Activated CD4-positive, alpha-beta T cell treated with anti-CD3 and anti-CD28 coated beads, Interleukin-2, amount 50 U/mL, for 4 hours (primary cell): ENCODE data around the gene KCNMA1.
"Not testable (repeated sequence)": the region's sequence is repeated elsewhere in the genome, so short reads cannot be mapped to it uniquely, and the experiment has no call there.

Experiments used
- DNase-seq, 2 experiments: peaks; one replicate each; pipeline ENCODE4 v3.0.0-alpha.2; 2020

KCNMA1 gene

GRCh38 chr10:77357185-77357584 lies 280.4 kb downstream of the KCNMA1 start:
- no peak for DNase-seq

GRCh38 chr10:77355844-77356243 lies 281.8 kb downstream of the KCNMA1 start:
- DNase-seq, result no peak

DNA sequence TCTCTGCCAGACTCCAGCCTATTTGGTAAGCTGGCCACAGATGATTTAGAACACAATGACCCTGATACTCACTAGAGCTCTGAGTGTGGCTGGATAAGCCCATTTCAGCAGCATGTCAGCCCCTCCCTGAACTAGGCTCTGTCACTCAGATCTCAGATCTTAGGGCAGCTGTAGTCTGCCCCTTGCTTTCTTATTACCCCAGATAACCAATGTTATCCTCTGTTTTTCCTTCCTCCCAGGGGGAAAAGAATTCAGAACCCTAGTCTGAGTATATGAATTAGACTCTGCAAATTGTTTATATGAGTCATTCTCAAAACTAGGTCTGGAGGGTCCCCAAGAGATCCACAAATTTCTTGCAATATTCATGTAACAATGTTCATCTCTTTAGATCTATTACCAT lies 286.2 kb downstream of the KCNMA1 start:
- no peak for DNase-seq

DNA sequence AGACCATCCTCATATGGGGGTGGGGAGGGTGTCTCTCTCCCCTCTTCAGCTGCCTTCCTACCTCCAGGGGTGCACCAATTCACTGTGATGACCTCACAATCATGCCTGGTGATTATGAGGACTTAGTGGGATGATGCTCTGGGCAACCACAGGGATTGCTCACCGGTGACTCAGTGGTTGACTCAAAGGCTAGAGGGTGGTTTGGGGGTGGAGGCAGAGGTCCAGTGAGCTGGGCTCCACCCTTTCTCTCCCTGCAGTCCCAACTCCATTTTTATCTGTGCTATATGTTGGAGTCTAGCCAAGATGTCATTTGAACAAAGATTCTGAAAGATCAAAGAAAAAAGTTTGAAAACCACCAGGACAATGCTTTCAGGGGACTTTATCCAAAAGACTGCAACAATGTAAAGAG lies 286.9 kb downstream of the KCNMA1 start:
- DNase-seq, result no peak

GRCh38 chr10:77350134-77350533 lies 287.5 kb downstream of the KCNMA1 start:
- no peak for DNase-seq

- no peak for DNase-seq
Observed at GRCh38 chr10:77349226-77349625, 288.4 kb downstream of the KCNMA1 start.

DNA sequence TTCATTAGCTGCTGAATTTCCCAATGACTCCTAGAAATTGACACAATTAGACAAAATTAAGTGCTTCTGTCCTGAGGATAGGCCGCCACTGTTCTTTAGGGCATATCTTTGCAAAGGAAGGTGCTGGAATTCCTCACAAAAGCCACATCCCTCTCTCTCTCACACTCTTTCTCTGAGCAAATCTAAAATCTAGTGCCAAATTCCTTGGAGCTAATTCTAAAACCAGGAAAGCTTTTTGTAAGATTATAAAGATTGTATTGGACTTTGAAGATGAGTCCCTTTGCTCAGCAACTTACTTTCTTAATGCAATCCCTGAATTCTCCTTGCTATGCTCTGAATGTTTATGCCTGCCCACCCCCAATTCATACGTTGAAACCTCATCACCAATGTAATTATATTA lies 288.9 kb downstream of the KCNMA1 start:
- DNase-seq, result no peak

GRCh38 chr10:77348082-77348481 lies 289.5 kb downstream of the KCNMA1 start:
- DNase-seq, result no peak

GRCh38 chr10:77347052-77347451 lies 290.6 kb downstream of the KCNMA1 start:
- no peak for DNase-seq

DNA sequence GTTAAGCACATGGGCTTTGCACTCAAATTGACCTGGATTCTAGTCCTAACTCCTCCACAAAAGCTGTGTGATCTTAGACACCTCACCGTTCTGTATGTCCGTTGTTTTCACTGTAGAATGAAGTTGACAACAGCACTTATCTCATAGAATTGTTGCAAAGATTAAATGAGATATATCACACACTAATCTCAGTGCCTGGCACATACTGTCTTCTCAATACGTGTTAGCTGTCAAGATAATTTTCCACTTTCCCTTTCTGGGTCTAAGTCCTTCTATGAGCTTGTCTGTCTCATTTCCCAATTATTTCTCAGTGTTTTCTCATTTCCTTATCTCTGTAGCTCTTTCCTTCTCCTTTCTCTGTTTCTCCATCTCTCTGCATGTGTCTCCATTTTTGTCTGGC lies 296.6 kb downstream of the KCNMA1 start:
- no peak for DNase-seq

- not testable (repeated sequence) for DNase-seq
Observed at GRCh38 chr10:77339872-77340271, 297.7 kb downstream of the KCNMA1 start.

DNA sequence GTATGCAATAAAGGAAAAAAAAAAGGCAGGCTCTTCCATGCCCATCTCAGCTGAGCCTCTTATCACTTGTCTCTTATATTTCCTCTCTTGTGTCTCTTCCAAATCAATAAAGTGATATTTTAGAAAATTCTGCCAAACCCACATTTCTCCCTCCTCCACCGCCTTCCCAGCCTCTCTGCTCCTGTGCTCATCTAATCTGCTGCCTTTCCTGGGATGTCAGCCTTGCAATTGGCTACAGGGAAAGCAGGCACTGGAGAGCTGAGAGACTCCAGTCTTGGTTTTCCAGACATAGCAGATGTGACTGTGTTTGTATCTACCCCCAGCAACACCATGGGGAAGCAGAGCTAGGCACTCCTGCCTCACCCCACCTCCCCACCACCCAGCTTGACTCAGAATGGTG lies 298.4 kb downstream of the KCNMA1 start:
- DNase-seq, result no peak

DNA sequence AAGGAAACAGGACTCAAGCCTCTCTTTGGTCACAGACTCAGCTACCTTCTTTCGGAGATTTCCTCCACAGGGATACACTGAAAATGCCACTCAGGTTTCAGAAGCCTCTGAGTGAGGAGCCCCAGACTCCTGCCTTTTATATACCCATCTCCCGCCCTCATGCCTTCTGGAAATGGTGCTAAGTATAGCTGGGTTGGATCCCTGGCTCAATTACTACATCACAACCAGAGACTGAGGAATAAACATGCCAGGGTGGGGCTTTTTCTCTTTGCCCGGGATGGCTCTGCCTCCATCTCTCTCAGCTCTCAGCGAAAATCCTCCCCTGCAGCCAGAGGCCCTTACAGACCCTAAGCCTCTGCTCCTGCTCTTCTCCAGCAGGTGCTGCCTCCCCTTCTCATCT lies 299.5 kb downstream of the KCNMA1 start:
- DNase-seq, result no peak

DNA sequence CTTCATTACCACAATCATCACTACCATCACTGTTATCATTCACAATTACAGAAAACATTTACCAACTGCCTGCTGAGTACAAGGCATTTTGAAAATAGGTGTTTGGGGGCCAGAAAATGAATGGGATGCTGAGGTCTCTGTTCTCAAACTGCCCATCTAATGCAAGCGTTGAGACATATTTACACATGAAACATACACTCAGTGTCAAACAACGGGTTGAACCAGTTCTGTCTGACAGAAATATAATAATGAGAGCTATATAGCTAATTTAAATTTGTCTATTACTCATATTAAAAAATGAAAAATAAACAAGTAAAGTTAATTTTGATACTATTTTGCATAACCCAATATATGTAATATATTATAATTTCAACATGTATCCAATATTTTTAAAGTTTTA lies 303.1 kb downstream of the KCNMA1 start:
- DNase-seq, result no peak

DNA sequence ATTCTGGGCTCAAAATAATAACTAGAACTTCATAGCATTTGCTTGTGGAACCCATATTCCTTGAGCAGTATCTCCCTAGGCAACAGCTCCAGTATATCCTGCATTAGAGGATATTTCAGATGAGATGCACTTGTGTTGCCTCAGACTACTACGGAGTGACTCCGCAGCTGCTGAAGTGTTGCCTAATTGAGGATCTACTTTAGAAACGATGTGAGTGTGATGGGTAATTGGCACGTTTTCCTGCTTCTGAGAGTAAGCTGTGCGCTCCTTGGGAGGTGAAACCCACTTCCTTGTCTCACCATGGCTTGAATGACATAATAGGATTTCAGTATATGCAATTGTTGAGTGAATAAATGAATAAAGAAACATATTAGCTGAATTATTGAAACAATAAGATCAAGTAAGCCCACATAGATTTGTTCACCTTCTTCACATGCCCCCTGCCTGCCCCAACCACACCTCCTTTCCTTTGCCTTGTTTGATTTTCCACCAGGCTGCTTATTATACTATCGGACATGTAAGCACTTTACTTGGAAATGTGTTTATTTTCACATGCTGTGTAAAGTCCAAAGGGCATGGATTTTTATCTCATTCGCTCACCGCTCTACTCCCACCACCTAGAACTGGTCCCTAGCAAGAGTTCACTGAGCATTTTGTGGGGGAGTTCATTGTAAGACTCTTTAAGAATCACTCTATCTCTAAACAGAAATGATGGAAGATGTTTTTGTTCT lies 303.8 kb downstream of the KCNMA1 start:
- no peak for DNase-seq

DNA sequence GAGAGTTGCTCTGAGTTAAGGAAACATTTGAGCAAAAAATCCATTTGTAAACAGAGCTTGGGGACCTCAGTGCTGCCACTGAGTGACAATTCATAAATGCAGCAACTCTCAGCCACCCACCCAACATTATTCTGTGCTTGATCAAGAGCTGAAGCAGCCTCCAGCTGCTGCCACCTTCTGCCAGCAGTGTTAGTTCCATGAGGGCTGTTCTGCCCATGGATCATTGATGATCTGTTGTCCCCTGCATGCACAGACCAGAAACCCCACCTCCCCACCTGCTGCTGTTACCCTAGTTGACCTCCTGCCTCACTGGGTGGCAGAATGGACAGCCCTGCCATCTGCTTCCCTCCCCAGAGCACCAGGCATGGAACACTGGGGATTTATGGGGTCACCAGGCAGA lies 305.4 kb downstream of the KCNMA1 start:
- DNase-seq, result no peak

- DNase-seq, result no peak
Observed at GRCh38 chr10:77328272-77328816, 309.3 kb downstream of the KCNMA1 start.

DNA sequence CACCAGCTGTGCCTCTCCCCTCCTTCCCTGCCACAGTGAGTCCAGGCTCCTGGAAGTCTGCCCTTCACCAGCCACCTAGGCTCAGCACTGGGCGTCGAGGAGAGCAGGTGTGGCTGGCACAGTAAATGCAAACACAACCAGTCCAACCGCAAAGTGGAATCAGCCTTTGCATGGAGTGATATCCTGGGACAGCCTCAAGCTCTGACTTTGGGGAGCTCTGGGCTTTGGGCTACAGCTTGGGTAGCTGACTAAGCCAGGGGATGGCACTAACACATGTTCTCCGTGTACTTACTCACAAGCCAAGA lies 312.4 kb downstream of the KCNMA1 start:
- no peak for DNase-seq

- no peak for DNase-seq
Observed at GRCh38 chr10:77321838-77322237, 315.8 kb downstream of the KCNMA1 start.

DNA sequence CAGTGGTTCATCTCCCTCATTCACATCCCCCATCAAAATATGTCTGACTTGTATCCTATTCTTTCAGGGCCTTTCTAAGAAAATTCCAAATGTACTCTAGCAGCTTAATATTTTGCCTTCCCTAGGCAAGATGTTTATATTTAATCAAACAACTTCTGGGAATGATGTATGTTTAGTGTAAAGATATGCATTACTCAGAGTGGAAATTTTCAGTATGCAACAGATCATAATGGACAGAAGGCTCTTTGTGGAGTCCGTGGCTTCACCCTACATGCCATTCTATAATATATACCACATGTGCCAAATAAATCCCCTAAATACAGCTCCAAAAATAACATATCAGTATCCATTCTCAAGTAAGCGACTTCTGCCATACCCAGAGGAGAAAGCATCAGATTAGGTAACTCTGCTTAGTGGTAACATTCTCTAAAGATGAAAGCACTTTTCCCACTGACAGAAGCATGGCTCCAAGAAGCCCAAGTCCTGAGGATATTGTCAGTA lies 316.6 kb downstream of the KCNMA1 start:
- DNase-seq, result no peak

GRCh38 chr10:77319557-77319956 lies 318.1 kb downstream of the KCNMA1 start:
- no peak for DNase-seq

GRCh38 chr10:77318739-77319138 lies 318.9 kb downstream of the KCNMA1 start:
- DNase-seq, result no peak

DNA sequence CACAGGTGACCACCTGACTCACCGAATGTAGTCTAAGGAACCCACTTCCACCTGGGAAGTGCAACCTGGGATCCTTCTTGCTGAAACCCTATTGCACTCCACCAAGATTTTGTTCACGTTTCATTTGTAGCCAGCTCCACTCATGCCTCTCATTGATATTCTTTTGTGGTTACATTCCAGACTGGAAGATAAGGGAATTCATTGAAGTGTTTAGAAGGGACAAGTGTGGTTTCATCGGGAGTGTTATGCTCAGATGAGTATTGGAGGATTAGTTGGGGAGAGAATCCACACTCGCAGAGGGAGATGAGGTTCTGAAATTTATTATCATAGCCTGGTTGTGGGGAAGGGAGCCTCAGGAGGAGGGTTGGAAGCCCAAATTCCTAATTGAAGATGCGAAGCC lies 320.4 kb downstream of the KCNMA1 start:
- DNase-seq, result no peak

DNA sequence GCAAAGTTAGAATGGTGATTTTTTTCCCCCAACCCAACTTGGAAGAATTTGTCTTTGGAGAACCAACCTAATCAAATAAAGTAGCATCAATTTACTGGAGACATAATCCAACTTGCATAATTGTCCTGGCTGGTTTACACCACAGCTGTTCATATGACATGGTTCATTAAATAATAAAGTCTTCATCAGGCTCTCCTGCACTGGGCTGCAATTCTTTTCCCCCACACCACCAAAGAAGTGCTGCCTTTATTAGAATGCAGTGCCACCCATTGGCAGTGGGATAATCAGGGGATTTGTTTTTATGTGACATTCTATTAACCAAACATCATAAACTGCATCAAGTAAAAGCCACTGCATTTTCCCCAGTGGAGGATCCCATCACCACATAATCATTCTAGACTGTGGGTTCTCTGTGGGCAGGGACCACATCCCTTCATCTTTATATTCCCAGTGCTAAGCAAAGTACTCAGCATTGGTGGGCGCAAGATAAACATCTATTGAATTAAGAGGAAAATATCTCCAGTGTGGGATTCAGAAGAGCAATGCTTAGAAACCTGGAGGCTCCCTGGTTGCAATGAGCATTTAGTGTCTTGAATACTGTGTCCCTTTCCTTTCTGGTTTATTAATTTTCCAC lies 322.0 kb downstream of the KCNMA1 start:
- DNase-seq, result no peak
